Measurements from ENCODE around the gene ARVCF.

- TF ChIP-seq EZH2 (IDR thresholded peaks at IDR 0.05; ENCODE audit: borderline replicate concordance, low read depth, low read length, poor library complexity, severe bottlenecking) (no peak), CTCF (conservative IDR thresholded peaks at IDR 0.05; ENCODE audit: low read depth, low read length) (no peak)
Observed at GRCh38 chr22:20062043-20062765, 45.6 kb upstream of the ARVCF start.
